ENCODE measurements around the gene SMCHD1.
A peak's percentile ranks its signal among the peaks of the same experiment; 100 is the strongest.

SMCHD1 gene

DNA sequence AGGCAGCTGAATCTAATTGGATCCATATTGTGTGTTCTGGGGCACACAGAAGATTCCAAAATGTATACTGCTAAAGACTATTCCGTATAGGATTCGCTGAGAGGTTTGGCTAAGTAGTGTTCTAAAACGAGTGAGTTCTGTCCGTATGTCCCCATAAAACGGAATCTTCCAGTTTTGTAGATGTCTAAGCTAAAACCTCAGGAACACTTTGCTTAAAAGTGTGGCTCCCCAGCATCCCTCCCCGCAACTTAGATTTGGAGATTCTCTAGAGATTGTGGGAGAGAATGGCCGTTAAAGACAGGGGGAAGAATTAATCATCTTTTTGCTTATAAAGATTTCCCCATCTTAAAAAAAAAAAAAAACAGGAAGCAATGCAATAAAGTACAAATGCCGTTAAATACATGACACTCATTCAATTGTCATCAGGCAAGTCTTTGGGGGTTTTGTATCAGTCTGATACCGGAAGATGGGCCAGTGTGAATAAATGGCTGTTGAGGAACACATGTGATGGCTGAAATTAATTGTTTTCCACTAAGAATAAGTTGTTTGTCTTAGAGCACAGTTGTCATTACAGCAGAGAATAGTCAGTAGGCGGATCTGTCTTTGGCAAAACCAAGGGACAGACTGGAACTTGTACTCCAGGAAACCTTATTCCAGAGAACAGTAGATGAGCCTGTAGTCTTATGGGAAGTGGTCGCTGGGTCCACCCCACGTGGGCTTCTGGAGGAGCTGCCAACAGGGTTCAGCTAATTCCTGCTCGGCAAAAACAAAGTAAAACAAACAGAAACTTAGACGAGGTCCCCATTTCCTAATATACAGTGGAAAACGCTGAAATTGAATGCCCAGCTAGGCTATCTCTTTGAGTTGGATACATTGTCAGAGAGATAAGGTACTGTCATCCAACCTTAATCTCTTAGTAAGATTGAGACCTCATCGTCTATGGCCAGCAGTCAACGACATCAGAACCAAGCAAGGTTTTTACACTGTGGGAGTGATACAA, 193.0 kb downstream of the SMCHD1 start:
- TF ChIP-seq ZFX (IDR thresholded peaks at IDR 0.05) (no peak), CTCF (conservative IDR thresholded peaks at IDR 0.05) (no peak)
- H3K27ac ChIP-seq, result no peak overlapping the region

DNA sequence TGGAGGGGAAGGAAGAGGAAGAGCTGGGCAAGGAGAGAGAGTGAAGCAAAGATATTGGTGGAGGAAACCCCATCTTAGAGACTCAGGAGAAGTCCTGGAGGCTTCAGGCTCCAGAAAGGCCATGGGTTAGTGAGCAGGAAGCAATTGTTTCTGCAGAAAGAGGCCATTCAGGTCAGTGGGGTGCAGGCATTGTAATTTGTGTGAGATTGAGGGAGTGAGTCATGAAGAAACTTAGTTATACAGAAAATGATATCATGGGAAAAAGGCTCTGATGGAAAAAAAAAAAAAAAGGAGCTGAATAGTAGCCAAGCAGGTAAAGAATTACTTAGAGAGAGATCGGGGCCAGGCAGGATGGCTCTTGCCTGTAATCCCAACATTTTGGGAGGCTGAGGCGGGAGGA, 195.3 kb downstream of the SMCHD1 start:
- TF ChIP-seq ZFX (IDR thresholded peaks at IDR 0.05), result no peak
- no peak for TF ChIP-seq CTCF (conservative IDR thresholded peaks at IDR 0.05)
- H3K27ac ChIP-seq, result no peak overlapping the region

DNA sequence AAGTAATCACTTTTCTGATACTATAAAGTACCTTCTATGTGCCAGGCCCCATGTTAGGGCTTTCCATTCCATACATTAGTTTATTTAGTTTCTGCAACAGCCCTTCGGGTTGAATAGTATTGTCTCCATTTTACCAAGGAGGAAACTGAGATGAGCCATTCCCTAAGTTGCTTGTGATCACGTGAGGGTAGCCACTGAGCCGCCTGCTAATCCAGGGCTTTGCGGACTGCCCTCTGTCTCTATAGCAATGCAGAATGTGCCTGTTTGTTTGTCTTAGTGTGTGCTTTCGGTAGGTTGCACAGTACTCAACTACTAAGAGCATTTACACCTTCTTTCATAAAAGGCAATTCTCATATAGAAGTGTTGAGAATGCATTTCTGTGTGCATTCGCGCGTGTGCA, 196.2 kb downstream of the SMCHD1 start:
- peak overlapping the region; percentile 10; the same call in 1 of the 2 replicates for H3K27ac ChIP-seq
- no peak for TF ChIP-seq ZFX (IDR thresholded peaks at IDR 0.05)
- no peak for TF ChIP-seq CTCF (conservative IDR thresholded peaks at IDR 0.05)

- peak overlapping the region; percentile 10; the same call in 1 of the 2 replicates for H3K27ac ChIP-seq
Measured at GRCh38 chr18:2852460-2852859, 196.9 kb downstream of the SMCHD1 start.

GRCh38 chr18:2853173-2853925, 197.8 kb downstream of the SMCHD1 start:
- no peak overlapping the region for H3K27ac ChIP-seq
- no peak for TF ChIP-seq ZFX (IDR thresholded peaks at IDR 0.05)
- TF ChIP-seq CTCF (conservative IDR thresholded peaks at IDR 0.05), result no peak

- TF ChIP-seq CTCF (conservative IDR thresholded peaks at IDR 0.05) (no peak), ZFX (IDR thresholded peaks at IDR 0.05) (no peak)
- H3K27ac ChIP-seq, result no peak overlapping the region
Measured at GRCh38 chr18:2853926-2854664, 198.6 kb downstream of the SMCHD1 start.

All from C4-2B (cell line).